HepG2 (cell line): ENCODE results near the gene ZNF697. TPM values are rescaled to one million over a fixed set of nuclear protein-coding genes. Genes with fewer than 3 reads are reported as not detected.

Experiments
- ATAC-seq: fragments of 200-7000 bp; cut with Tn5 transposase; 3 replicates; pipeline ENCODE4 v1.9.1; 2020; ENCODE audit warnings: mild to moderate bottlenecking, moderate library complexity
- BruUV-seq: library from RNA; stranded (reverse); fragments of 400-500 nt; replicated peaks from 2 replicates; lab custom pipeline; 2021; lab: Mats Ljungman, UMichigan
- CTCF ChIA-PET: fragments of 300-600 bp; formaldehyde crosslinking; extraction: SDS; loops from one replicate; lab custom pipeline; 2021; ENCODE audit warnings: low total read pairs, inconsistent platforms, low intra/inter-chr PET ratio; lab: Yijun Ruan, JAX
- POLR2A ChIA-PET: fragments of 350-600 bp; sonication (Branson Sonifier 250); formaldehyde crosslinking; loops from one replicate; lab custom pipeline; 2020; ENCODE audit warnings: antibody characterized with exemption, inconsistent platforms; lab: Yijun Ruan, JAX
- DNase-seq: peaks from one replicate; pipeline ENCODE4 v3.0.0-alpha.2; 2015; ENCODE audit warnings: low spot score
- FAIRE-seq: peaks from 3 replicates; lab custom pipeline; 2011; peaks lifted over from hg19 to GRCh38; lab: Jason Lieb, UNC
- H2AFZ ChIP-seq: one replicate; pipeline ENCODE4 v1.6.1; 2011; ENCODE audit warnings: low read length, inconsistent platforms
- H3K27ac ChIP-seq: fragments of 300-600 bp; 3 replicates; pipeline ENCODE4 v1.8.0; 2011; ENCODE audit warnings: mixed run types, mild to moderate bottlenecking, mixed read lengths, low read length, inconsistent platforms; ENCODE audit not compliant: insufficient read depth; ENCODE audit errors: extremely low read length
- H3K27me3 ChIP-seq, 2 experiments: fragments of 200-600 bp in 1 of 2; 2 replicates in 1 of 2; 3 replicates in 1 of 2; pipeline versions ENCODE4 v1.6.0 to v1.8.0; 2011; ENCODE audit warnings: low read length in 2 of 2, mild to moderate bottlenecking in 2 of 2, moderate library complexity in 2 of 2, inconsistent platforms in 1 of 2; ENCODE audit not compliant: insufficient read depth in 2 of 2, control insufficient read depth in 1 of 2
- H3K36me3 ChIP-seq, 2 experiments: fragments of 200-600 bp in 1 of 2; replicated peaks in 1 of 2; 2 replicates in 1 of 2; 3 replicates in 1 of 2; pipeline versions ENCODE4 v1.5.1 to v1.8.0; 2011; ENCODE audit warnings: low read length in 2 of 2, inconsistent platforms in 1 of 2; ENCODE audit not compliant: insufficient read depth in 2 of 2, control insufficient read depth in 1 of 2
- H3K4me1 ChIP-seq: 2 replicates; pipeline ENCODE4 v1.5.1; 2012; ENCODE audit warnings: low read length, inconsistent platforms; ENCODE audit not compliant: insufficient read depth
- H3K4me2 ChIP-seq: 2 replicates; pipeline ENCODE4 v1.6.0; 2011; ENCODE audit warnings: low read depth, low read length, inconsistent platforms
- H3K4me3 ChIP-seq, 3 experiments: fragments of 200-600 bp in 1 of 3; sonication (generic), shearing (Covaris generic) in 1 of 3; replicated peaks in 1 of 3; 2 replicates each; pipeline ENCODE4 v1.5.1; 2011 to 2016; ENCODE audit warnings: low read length in 3 of 3, inconsistent platforms in 2 of 3, low read depth in 2 of 3, mild to moderate bottlenecking in 2 of 3, control low read depth in 1 of 3, mixed read lengths in 1 of 3; ENCODE audit not compliant: insufficient read depth in 1 of 3
- H3K79me2 ChIP-seq: one replicate; pipeline ENCODE4 v1.6.1; 2011; ENCODE audit warnings: low read length, inconsistent platforms; ENCODE audit not compliant: insufficient read depth
- H3K9ac ChIP-seq: 2 replicates; pipeline ENCODE4 v1.6.0; 2011; ENCODE audit warnings: mild to moderate bottlenecking, low read depth, low read length, inconsistent platforms; ENCODE audit not compliant: insufficient read depth
- H3K9me3 ChIP-seq: 2 replicates; pipeline ENCODE4 v1.5.1; 2012; ENCODE audit warnings: mild to moderate bottlenecking, low read length
- H4K20me1 ChIP-seq: 2 replicates; pipeline ENCODE4 v1.6.0; 2011; ENCODE audit warnings: inconsistent platforms, mild to moderate bottlenecking, low read length, moderate library complexity; ENCODE audit not compliant: insufficient read depth
- PAX8 ChIP-seq: sonication (generic); formaldehyde crosslinking; IDR thresholded peaks from 2 replicates; pipeline ENCODE4 v1.8.0; 2022; ENCODE audit warnings: mild to moderate bottlenecking, missing genetic modification reagents, borderline replicate concordance
- RFX5 ChIP-seq: IDR thresholded peaks from 2 replicates; pipeline ENCODE4 v1.6.1; 2011; ENCODE audit warnings: low read depth, low read length, improper control_type of control experiment
- ZNF225 ChIP-seq: sonication (generic); formaldehyde crosslinking; IDR thresholded peaks from 2 replicates; pipeline ENCODE4 v1.4.0; 2020; ENCODE audit warnings: mild to moderate bottlenecking, missing genetic modification reagents
- ZNF253 ChIP-seq: sonication (generic); formaldehyde crosslinking; IDR thresholded peaks from 2 replicates; pipeline ENCODE4 v1.8.0; 2022; ENCODE audit warnings: mild to moderate bottlenecking, missing genetic modification reagents, borderline replicate concordance
- ZNF326 ChIP-seq: sonication (generic); formaldehyde crosslinking; IDR thresholded peaks from 2 replicates; pipeline ENCODE4 v1.4.0; 2020; ENCODE audit warnings: missing genetic modification reagents, borderline replicate concordance
- ZNF333 ChIP-seq: sonication (generic); formaldehyde crosslinking; IDR thresholded peaks from 2 replicates; pipeline ENCODE4 v1.4.0; 2020; ENCODE audit warnings: mild to moderate bottlenecking, missing genetic modification reagents, borderline replicate concordance
- whole genome bisulfite sequencing: methylation state at CpG from one replicate; pipeline ENCODE4 v1.1.6; 2017; ENCODE audit warnings: low lambda C conversion rate; 5-methylcytosine and 5-hydroxymethylcytosine counted together
- in situ Hi-C: cut with HindIII; loops from 2 replicates; pipeline ENCODE4 v1.10.0; 2017; ENCODE audit warnings: low pct_unique_long_range_greater_than_20kb; ENCODE audit not compliant: extremely low pct_ligation_motif_present
- intact Hi-C: fragments of 100-400 bp; cut with micrococcal nuclease; formaldehyde crosslinking; loops from one replicate; pipeline ENCODE4 v1.10.0; 2022; ENCODE audit not compliant: unreplicated experiment
- polyA plus RNA-seq, 8 experiments: library from polyadenylated mRNA; depleted of rRNA in 3 of 8; stranded (reverse) in 7 of 8; unstranded in 1 of 8; fragments of >200 nt; fragmentation: Illumina TruSeq in 4 of 8; extraction: Trizol in 4 of 8; gene quantifications; 2 replicates each; pipeline versions ENCODE4 v1.2.1 to v1.2.3, GENCODE V29; 2011 to 2016; ENCODE audit warnings: low read depth in 4 of 8, missing spikeins in 1 of 8, mixed read lengths in 1 of 8; ENCODE audit not compliant: insufficient read depth in 1 of 8
- total RNA-seq, 5 experiments: library from RNA; depleted of rRNA; stranded (reverse); fragments of >200 nt; fragmentation: Illumina TruSeq; extraction: Trizol; gene quantifications; 2 replicates each; pipeline ENCODE4 v1.2.3, GENCODE V29; 2016; ENCODE audit warnings: low read depth in 1 of 5
- TF ChIP-seq, protein P1 (sequence below): sonication (generic); formaldehyde crosslinking; IDR thresholded peaks from 2 replicates; pipeline ENCODE4 v1.4.0; 2020; ENCODE audit warnings: low read depth, missing genetic modification reagents

Gene ZNF697
- total and polyA plus RNA-seq, 2 of the 13 experiments (the other 11 are each of a cell fraction or from before 2014, with no cell fraction given), result 2.3 to 7.1 TPM

DNA sequence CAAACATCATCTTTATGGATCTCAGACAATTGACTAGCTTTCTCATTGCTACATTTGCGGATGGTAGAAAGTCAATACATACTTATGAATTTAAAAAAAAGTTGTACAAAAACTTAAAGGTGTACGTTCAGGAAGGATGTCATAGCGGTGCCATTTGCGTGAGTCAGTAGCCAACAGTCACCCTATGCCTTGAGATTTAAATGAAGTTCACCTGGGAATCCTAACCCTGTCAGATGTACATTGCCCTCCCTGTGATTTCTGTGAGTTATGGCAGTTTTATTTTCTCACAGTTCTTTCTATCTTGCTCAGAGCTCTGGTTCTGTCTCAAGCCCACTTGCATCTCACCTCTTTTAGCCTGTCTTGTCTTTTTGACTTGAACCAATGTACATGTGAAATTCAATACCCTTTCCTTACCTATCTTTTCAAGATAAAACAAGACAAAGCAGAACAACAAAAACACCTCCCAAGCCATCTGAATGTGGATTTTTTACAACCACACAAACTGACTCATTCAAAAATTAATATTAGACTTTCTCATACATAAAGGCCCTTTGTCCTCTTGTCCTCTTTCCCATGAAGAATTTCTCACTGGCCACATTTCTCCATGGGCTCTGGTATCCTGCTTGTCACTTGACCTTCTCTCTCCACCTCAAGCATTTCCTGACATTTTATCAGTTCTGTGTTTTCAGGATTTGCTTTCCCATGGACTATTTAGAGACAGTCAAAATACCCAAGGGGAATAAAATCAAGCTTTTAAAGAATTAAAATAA lies 25.3 kb upstream of the ZNF697 start:
- Histone ChIP-seq H3K4me3 (no peak overlapping the region), H3K36me3 (no peaks in the 10 kb centered on the region), H3K9me3 (no peaks in the 10 kb centered on the region), H3K79me2 (no peaks in the 10 kb centered on the region), H3K4me1 (peaks cover 39% of the 10 kb centered on the region), H3K9ac (no peak overlapping the region), H3K27me3 (no peaks in the 10 kb centered on the region; a peak in 1 of 5 replicates), H3K27ac (no peak overlapping the region), H4K20me1 (no peaks in the 10 kb centered on the region), H3K4me2 (peak overlapping the region; percentile 93), H2AFZ (no peak overlapping the region)
- ChIA-PET CTCF (interaction anchor here (3.1 kb wide), 1 partner anchor 59 kb away, joined by 32 read pairs; no protein-coding TSS in a partner anchor), POLR2A (interaction anchor here (2.0 to 2.8 kb wide), 2 partner anchors 25 to 39 kb away, joined by 9 to 17 read pairs; partner anchors contain the start of genes PHGDH and ZNF697)
- in situ Hi-C loops (no loop called here), intact Hi-C loops (no loop called here)
- 36% methylated on average over 4 of the region's 4 CpGs for WGBS
- ATAC-seq (no peak), DNase-seq (peak; percentile 55), FAIRE-seq (peak; percentile 8)
- TF ChIP-seq RFX5 (no peak), ZNF225 (no peak), PAX8 (no peak), ZNF333 (CRISPR knock-in tag) (no peak), ZNF253 (CRISPR knock-in tag) (no peak), ZNF326 (CRISPR knock-in tag) (no peak)
- TF ChIP-seq, protein P1, sequence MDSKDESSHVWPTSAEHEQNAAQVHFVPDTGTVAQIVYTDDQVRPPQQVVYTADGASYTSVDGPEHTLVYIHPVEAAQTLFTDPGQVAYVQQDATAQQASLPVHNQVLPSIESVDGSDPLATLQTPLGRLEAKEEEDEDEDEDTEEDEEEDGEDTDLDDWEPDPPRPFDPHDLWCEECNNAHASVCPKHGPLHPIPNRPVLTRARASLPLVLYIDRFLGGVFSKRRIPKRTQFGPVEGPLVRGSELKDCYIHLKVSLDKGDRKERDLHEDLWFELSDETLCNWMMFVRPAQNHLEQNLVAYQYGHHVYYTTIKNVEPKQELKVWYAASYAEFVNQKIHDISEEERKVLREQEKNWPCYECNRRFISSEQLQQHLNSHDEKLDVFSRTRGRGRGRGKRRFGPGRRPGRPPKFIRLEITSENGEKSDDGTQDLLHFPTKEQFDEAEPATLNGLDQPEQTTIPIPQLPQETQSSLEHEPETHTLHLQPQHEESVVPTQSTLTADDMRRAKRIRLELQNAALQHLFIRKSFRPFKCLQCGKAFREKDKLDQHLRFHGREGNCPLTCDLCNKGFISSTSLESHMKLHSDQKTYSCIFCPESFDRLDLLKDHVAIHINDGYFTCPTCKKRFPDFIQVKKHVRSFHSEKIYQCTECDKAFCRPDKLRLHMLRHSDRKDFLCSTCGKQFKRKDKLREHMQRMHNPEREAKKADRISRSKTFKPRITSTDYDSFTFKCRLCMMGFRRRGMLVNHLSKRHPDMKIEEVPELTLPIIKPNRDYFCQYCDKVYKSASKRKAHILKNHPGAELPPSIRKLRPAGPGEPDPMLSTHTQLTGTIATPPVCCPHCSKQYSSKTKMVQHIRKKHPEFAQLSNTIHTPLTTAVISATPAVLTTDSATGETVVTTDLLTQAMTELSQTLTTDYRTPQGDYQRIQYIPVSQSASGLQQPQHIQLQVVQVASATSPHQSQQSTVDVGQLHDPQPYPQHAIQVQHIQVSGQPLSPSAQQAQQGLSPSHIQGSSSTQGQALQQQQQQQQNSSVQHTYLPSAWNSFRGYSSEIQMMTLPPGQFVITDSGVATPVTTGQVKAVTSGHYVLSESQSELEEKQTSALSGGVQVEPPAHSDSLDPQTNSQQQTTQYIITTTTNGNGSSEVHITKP (CRISPR knock-in tag), result no peak
- BruUV-seq, result no TSS peak
